Mesendoderm (in vitro differentiated cells): ENCODE measurements around the gene FEZ2.
A peak's percentile ranks its signal among the peaks of the same experiment; 100 is the strongest.

Experiments used
- DNase-seq: peaks from one replicate; pipeline ENCODE4 v3.0.0; 2013
- H2AK5ac ChIP-seq: 2 replicates; pipeline ENCODE4 v1.6.1; 2013; ENCODE audit warnings: low read length, inconsistent platforms
- H2BK120ac ChIP-seq: 2 replicates; pipeline ENCODE4 v1.6.1; 2013; ENCODE audit warnings: low read depth, mild to moderate bottlenecking, low read length, moderate library complexity, mixed read lengths
- H2BK15ac ChIP-seq: replicated peaks from 2 replicates; pipeline ENCODE4 v1.6.1; 2013; ENCODE audit warnings: low read depth, mild to moderate bottlenecking, moderate library complexity
- H2BK5ac ChIP-seq: 2 replicates; pipeline ENCODE4 v1.6.1; 2013; ENCODE audit warnings: low read length, inconsistent platforms
- H3K18ac ChIP-seq: 2 replicates; pipeline ENCODE4 v1.6.1; 2013; ENCODE audit warnings: mild to moderate bottlenecking, low read length, mixed read lengths
- H3K23ac ChIP-seq: one replicate; pipeline ENCODE4 v1.6.1; 2013; ENCODE audit warnings: low read length
- H3K27ac ChIP-seq: 2 replicates; pipeline ENCODE4 v1.5.1; 2013; ENCODE audit warnings: low read depth, mild to moderate bottlenecking, inconsistent platforms, low read length, moderate library complexity
- H3K27me3 ChIP-seq: 2 replicates; pipeline ENCODE4 v1.6.1; 2013; ENCODE audit warnings: low read length, control low read depth, mild to moderate bottlenecking, inconsistent platforms; ENCODE audit not compliant: insufficient read depth, poor library complexity
- H3K36me3 ChIP-seq: 2 replicates; pipeline ENCODE4 v1.6.1; 2013; ENCODE audit warnings: low read length, inconsistent platforms; ENCODE audit not compliant: control insufficient read depth, insufficient read depth
- H3K4ac ChIP-seq: one replicate; pipeline ENCODE4 v1.6.1; 2013; ENCODE audit warnings: low read depth, mild to moderate bottlenecking, low read length, moderate library complexity
- H3K4me1 ChIP-seq: 2 replicates; pipeline ENCODE4 v1.6.1; 2013; ENCODE audit warnings: low read depth, low read length, inconsistent platforms; ENCODE audit not compliant: control insufficient read depth
- H3K4me2 ChIP-seq: 2 replicates; pipeline ENCODE4 v1.6.1; 2013; ENCODE audit warnings: low read length
- H3K4me3 ChIP-seq: 2 replicates; pipeline ENCODE4 v1.5.1; 2013; ENCODE audit warnings: mild to moderate bottlenecking, low read length
- H3K56ac ChIP-seq: one replicate; pipeline ENCODE4 v1.6.1; 2013; ENCODE audit warnings: low read length
- H3K79me1 ChIP-seq: 2 replicates; pipeline ENCODE4 v1.6.1; 2013; ENCODE audit warnings: low read length, inconsistent platforms
- H3K79me2 ChIP-seq: 2 replicates; pipeline ENCODE4 v1.6.1; 2013; ENCODE audit warnings: mild to moderate bottlenecking, low read length; ENCODE audit not compliant: control insufficient read depth, insufficient read depth
- H3K9ac ChIP-seq: 2 replicates; pipeline ENCODE4 v1.6.1; 2013; ENCODE audit warnings: low read length, inconsistent platforms
- H4K5ac ChIP-seq: one replicate; pipeline ENCODE4 v1.6.1; 2013; ENCODE audit warnings: low read length
- H4K8ac ChIP-seq: one replicate; pipeline ENCODE4 v1.6.1; 2013; ENCODE audit warnings: low read depth, mild to moderate bottlenecking, control low read depth, low read length, moderate library complexity
- WGBS: extraction: QIAGEN DNeasy Blood & Tissue Kit; methylation state at CpG from one replicate; pipeline ENCODE4 v1.1.7; 2013; ENCODE audit warnings: low lambda C conversion rate, missing lambda C conversion rate; ENCODE audit not compliant: insufficient coverage; ENCODE audit errors: extremely low coverage; 5-methylcytosine and 5-hydroxymethylcytosine counted together

The FEZ2 gene

GRCh38 chr2:36625304-36625703 is 27.3 kb upstream of the FEZ2 start:
- Histone ChIP-seq H3K9ac (no peak overlapping the region), H3K4me2 (no peak overlapping the region), H4K8ac (no peak overlapping the region), H3K4me1 (no peaks in the 10 kb centered on the region), H3K18ac (no peak overlapping the region), H3K56ac (no peak overlapping the region), H3K4ac (no peak overlapping the region), H3K79me2 (no peaks in the 10 kb centered on the region), H2BK120ac (no peak overlapping the region), H3K27me3 (no peaks in the 10 kb centered on the region), H2BK15ac (no peak overlapping the region), H2BK5ac (no peak overlapping the region), H2AK5ac (no peak overlapping the region), H3K23ac (no peak overlapping the region), H3K36me3 (no peaks in the 10 kb centered on the region), H3K27ac (no peak overlapping the region), H4K5ac (no peak overlapping the region), H3K4me3 (no peak overlapping the region), H3K79me1 (no peaks in the 10 kb centered on the region)
- DNase-seq = no peak
- no CpG with 5 or more reads among the region's 2 CpGs for WGBS

- Histone ChIP-seq H3K4me1 (no peaks in the 10 kb centered on the region), H2BK5ac (no peak overlapping the region), H3K79me2 (no peaks in the 10 kb centered on the region), H2BK120ac (no peak overlapping the region), H4K8ac (no peak overlapping the region), H3K36me3 (no peaks in the 10 kb centered on the region), H2AK5ac (no peak overlapping the region), H4K5ac (no peak overlapping the region), H3K9ac (no peak overlapping the region), H3K4ac (no peak overlapping the region), H3K27ac (no peak overlapping the region), H3K4me3 (no peak overlapping the region), H3K18ac (no peak overlapping the region), H3K56ac (no peak overlapping the region), H3K23ac (no peak overlapping the region), H3K4me2 (no peak overlapping the region), H3K27me3 (no peaks in the 10 kb centered on the region), H2BK15ac (no peak overlapping the region), H3K79me1 (no peaks in the 10 kb centered on the region)
- WGBS = no CpG with 5 or more reads among the region's 2 CpGs
- DNase-seq = no peak
Observed at GRCh38 chr2:36620321-36620720, 22.4 kb upstream of the FEZ2 start.

GRCh38 chr2:36618381-36618780 is 20.4 kb upstream of the FEZ2 start:
- no peak overlapping the region for H4K8ac ChIP-seq
- H2BK15ac ChIP-seq = peak overlapping the region; percentile 8
- peak; percentile 95 for DNase-seq
- no peak overlapping the region for H3K18ac ChIP-seq
- H3K23ac ChIP-seq = no peak overlapping the region
- no peak overlapping the region for H2BK5ac ChIP-seq
- no peaks in the 10 kb centered on the region for H3K79me2 ChIP-seq
- H3K27ac ChIP-seq = no peak overlapping the region
- no peak overlapping the region for H4K5ac ChIP-seq
- H3K36me3 ChIP-seq = no peaks in the 10 kb centered on the region
- H3K56ac ChIP-seq = no peak overlapping the region
- no peaks in the 10 kb centered on the region for H3K27me3 ChIP-seq
- no peak overlapping the region for H3K4ac ChIP-seq
- H3K4me3 ChIP-seq = no peak overlapping the region
- no CpG with 5 or more reads among the region's 1 CpG for WGBS
- no peaks in the 10 kb centered on the region for H3K79me1 ChIP-seq
- H3K9ac ChIP-seq = no peak overlapping the region
- no peak overlapping the region for H2AK5ac ChIP-seq
- H2BK120ac ChIP-seq = no peak overlapping the region
- no peak overlapping the region for H3K4me2 ChIP-seq
- H3K4me1 ChIP-seq = no peaks in the 10 kb centered on the region

GRCh38 chr2:36616947-36617346 is 19.0 kb upstream of the FEZ2 start:
- H3K79me2 ChIP-seq = no peaks in the 10 kb centered on the region
- no peaks in the 10 kb centered on the region for H3K79me1 ChIP-seq
- DNase-seq = peak; percentile 77
- no peaks in the 10 kb centered on the region for H3K27me3 ChIP-seq
- no peak overlapping the region for H3K18ac ChIP-seq
- no peaks in the 10 kb centered on the region for H3K4me1 ChIP-seq
- H3K4me3 ChIP-seq = no peak overlapping the region
- no peak overlapping the region for H2BK120ac ChIP-seq
- no peak overlapping the region for H3K9ac ChIP-seq
- no peak overlapping the region for H4K5ac ChIP-seq
- no peak overlapping the region for H3K27ac ChIP-seq
- no peak overlapping the region for H3K4me2 ChIP-seq
- H2BK15ac ChIP-seq = no peak overlapping the region
- H3K56ac ChIP-seq = no peak overlapping the region
- H3K23ac ChIP-seq = no peak overlapping the region
- H3K4ac ChIP-seq = no peak overlapping the region
- H4K8ac ChIP-seq = no peak overlapping the region
- no peak overlapping the region for H2AK5ac ChIP-seq
- no peaks in the 10 kb centered on the region for H3K36me3 ChIP-seq
- no peak overlapping the region for H2BK5ac ChIP-seq

DNA sequence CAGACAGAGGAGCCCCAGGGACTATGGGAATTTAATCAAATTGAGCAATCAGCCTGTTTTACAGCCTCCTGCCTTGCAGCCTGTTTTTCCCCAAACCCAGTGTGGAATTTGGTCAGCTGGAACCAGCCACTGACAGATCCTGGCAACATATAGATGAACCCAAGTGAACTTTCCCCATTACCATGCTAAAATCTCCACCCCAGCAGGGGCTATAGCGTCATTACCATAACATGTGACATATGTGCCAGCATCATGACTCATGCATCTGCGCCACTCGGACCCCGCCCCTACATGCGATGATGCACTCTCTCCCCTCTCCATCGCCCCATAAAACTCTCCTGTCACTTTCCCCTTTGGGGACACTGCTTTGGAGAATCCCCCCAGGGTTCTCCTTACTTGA is 17.3 kb upstream of the FEZ2 start:
- H2BK15ac ChIP-seq = no peak overlapping the region
- no peak overlapping the region for H2AK5ac ChIP-seq
- no peak overlapping the region for H4K5ac ChIP-seq
- no peak overlapping the region for H3K18ac ChIP-seq
- no peak overlapping the region for H4K8ac ChIP-seq
- no peaks in the 10 kb centered on the region for H3K79me1 ChIP-seq
- no peaks in the 10 kb centered on the region for H3K27me3 ChIP-seq
- H3K4me1 ChIP-seq = no peaks in the 10 kb centered on the region
- H3K56ac ChIP-seq = no peak overlapping the region
- no peak overlapping the region for H3K4ac ChIP-seq
- H3K23ac ChIP-seq = no peak overlapping the region
- H3K4me2 ChIP-seq = no peak overlapping the region
- DNase-seq = peak; percentile 82
- H3K36me3 ChIP-seq = no peaks in the 10 kb centered on the region
- no peak overlapping the region for H3K4me3 ChIP-seq
- H3K79me2 ChIP-seq = no peaks in the 10 kb centered on the region
- H2BK5ac ChIP-seq = no peak overlapping the region
- WGBS = no CpG with 5 or more reads among the region's 6 CpGs
- no peak overlapping the region for H2BK120ac ChIP-seq
- no peak overlapping the region for H3K9ac ChIP-seq
- no peak overlapping the region for H3K27ac ChIP-seq

DNA sequence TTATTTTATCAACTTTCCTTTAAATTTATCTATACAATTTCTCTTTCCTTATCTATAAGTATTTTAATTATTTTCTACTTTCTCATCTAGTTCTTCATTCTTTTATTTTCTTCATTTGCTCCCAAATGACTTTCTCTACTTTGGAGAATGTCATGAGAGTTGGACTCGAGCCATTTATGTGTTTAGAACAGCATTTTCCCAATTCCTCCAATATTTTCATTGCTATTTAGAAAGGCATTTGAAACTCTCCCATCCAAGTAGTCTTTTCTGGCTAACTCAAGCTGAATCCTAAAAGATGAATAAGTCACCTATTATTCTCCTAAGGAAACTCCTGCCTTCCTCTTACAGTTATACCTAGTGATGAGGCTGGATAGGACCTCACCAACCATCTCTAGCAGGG is 15.8 kb upstream of the FEZ2 start:
- Histone ChIP-seq H3K27ac (no peak overlapping the region), H3K56ac (no peak overlapping the region), H3K79me1 (no peaks in the 10 kb centered on the region), H3K27me3 (no peaks in the 10 kb centered on the region), H4K8ac (no peak overlapping the region), H3K23ac (no peak overlapping the region), H2BK5ac (no peak overlapping the region), H3K36me3 (no peaks in the 10 kb centered on the region), H2BK15ac (no peak overlapping the region), H3K79me2 (no peaks in the 10 kb centered on the region), H3K4me1 (no peaks in the 10 kb centered on the region), H3K18ac (no peak overlapping the region), H3K4me2 (no peak overlapping the region), H3K4ac (no peak overlapping the region), H4K5ac (no peak overlapping the region), H2AK5ac (no peak overlapping the region), H3K4me3 (no peak overlapping the region), H2BK120ac (no peak overlapping the region), H3K9ac (no peak overlapping the region)
- no peak for DNase-seq
- no CpG with 5 or more reads among the region's 1 CpG for WGBS
